Small intestine (tissue), 7 donors: ENCODE data around the gene DBNDD2. TPM values are rescaled to one million over a fixed set of nuclear protein-coding genes. Genes with fewer than 3 reads are reported as not detected.

Experiments
- DNase-seq, 2 donors: peaks; one replicate each; pipeline versions ENCODE4 v3.0.0 to v3.0.0-alpha.2; 2013
- FAIRE-seq: peaks from 2 replicates; lab custom pipeline; 2012; peaks lifted over from hg19 to GRCh38; lab: Jason Lieb, UNC
- H3K27ac ChIP-seq, 3 donors: one replicate each; pipeline ENCODE4 v1.5.1; 2013; ENCODE audit warnings: low read length in 2 of 3, mild to moderate bottlenecking in 2 of 3, control low read depth in 1 of 3, inconsistent platforms in 1 of 3, low read depth in 1 of 3, moderate library complexity in 1 of 3
- H3K27me3 ChIP-seq, 3 donors: one replicate each; pipeline ENCODE4 v1.6.1; 2013; ENCODE audit warnings: low read length in 3 of 3, inconsistent platforms in 1 of 3; ENCODE audit not compliant: control insufficient read depth in 3 of 3, insufficient read depth in 3 of 3
- H3K36me3 ChIP-seq, 3 donors: one replicate each; pipeline ENCODE4 v1.6.1; 2013; ENCODE audit warnings: low read length in 3 of 3, inconsistent platforms in 1 of 3, low read depth in 1 of 3, mild to moderate bottlenecking in 1 of 3, moderate library complexity in 1 of 3; ENCODE audit not compliant: control insufficient read depth in 3 of 3, insufficient read depth in 2 of 3
- H3K4me1 ChIP-seq, 3 donors: one replicate each; pipeline ENCODE4 v1.6.1; 2013; ENCODE audit warnings: low read length in 2 of 3, inconsistent platforms in 1 of 3, low read depth in 1 of 3, mild to moderate bottlenecking in 1 of 3, moderate library complexity in 1 of 3; ENCODE audit not compliant: control insufficient read depth in 3 of 3, insufficient read depth in 2 of 3
- H3K4me3 ChIP-seq, 3 donors: one replicate each; pipeline ENCODE4 v1.5.1; 2013; ENCODE audit warnings: low read length in 3 of 3, control low read depth in 1 of 3, inconsistent platforms in 1 of 3, low read depth in 1 of 3, mild to moderate bottlenecking in 1 of 3, moderate library complexity in 1 of 3
- H3K9me3 ChIP-seq, 2 donors: one replicate each; pipeline ENCODE4 v1.6.1; 2013; ENCODE audit warnings: low read depth in 1 of 2, low read length in 1 of 2; ENCODE audit not compliant: control insufficient read depth in 2 of 2, insufficient read depth in 1 of 2
- WGBS, 3 donors: extraction: QIAGEN DNeasy Blood & Tissue Kit; methylation state at CpG; one replicate each; pipeline ENCODE4 v1.1.7; 2013; 5-methylcytosine and 5-hydroxymethylcytosine counted together
- polyA plus RNA-seq, 4 donors: library from polyadenylated mRNA; stranded (reverse) in 3 of 4; unstranded in 1 of 4; fragments of 200-250 nt in 3 of 4; fragments of 120-200 nt in 1 of 4; gene quantifications; one replicate each; pipeline versions ENCODE4 v1.2.1 to v1.2.3, GENCODE V29; 2013
- donor health status: healthy with polysubstance abuse.
- donor health status: control.
- donor health status: control.
- donor health status: Bipolar disorder and iron deficiency.
- donor health status: healthy.

Gene DBNDD2
- polyA plus RNA-seq, 4 donors: 46.1 to 114 (median 101) TPM

DNA sequence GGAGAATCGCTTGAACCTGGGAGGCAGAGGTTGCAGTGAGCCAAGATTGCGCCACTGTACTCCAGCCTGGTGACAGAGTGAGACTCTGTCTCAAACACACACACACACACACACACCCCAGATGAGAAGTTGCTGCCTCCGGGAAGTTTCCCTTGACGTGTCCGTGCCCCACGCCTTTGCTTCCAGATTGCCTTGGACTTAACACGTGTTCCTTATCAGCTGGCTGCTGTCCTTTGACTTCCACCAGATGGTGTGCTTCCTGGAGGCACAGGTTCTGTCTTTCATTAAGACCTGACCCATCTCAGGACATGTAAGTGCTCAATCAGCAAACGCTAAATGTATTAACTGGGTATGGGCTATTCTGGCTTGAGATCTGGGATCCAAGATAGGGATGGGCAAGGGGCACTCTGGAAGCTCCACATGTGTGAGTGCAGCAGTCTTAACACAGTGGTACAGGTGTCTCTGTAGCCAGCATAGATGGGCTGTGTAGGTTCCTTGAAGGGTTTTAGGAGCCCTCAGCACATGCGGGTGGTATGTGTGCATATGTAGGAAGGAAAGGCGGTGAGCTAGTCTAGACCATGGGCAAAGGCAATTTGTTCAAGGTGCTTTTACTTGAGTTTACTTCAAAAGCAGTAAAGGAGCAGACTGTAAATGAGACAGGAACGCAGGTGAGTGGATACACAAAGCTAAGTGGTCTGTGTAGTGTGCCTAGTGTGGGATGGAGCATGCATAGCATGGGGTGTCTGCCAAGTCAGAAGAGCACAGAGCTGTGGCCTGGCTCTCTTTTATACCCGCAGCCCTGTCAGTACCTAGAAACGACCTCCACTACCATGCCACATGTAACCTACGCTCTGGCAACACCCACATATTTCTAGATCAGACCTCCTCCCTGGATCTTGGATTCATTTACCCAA is 19.4 kb downstream of the DBNDD2 start:
- no peak for FAIRE-seq

DNA sequence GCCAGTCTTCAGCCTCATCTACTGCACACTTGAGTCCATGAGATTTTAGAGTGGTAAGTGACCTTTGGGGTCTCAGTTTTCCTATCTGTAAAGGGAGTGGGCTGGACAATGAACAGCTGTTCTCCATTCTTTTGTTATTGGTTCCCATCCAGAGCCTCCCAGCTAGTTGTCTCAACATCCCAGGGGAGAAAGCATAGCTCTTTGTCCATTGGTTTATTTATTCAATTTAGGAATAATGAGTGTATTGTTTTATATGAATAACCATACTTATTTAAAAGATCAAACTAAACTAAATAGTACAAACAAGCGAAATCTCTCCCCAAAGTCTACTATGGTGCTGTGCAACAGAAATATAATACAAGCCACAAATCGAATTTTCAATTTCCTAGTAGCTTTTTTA is 21.5 kb downstream of the DBNDD2 start:
- H3K27ac ChIP-seq: no peak overlapping the region
- no peaks in the 10 kb centered on the region for H3K27me3 ChIP-seq
- no peak for FAIRE-seq
- peaks cover 0 to 12% (median 4%) of the 10 kb centered on the region in 3 donors for H3K4me1 ChIP-seq
- WGBS, 3 donors: 79 to 92% (median 84%) methylated on average over 2 of the region's 2 CpGs
- peaks cover 0 to 19% (median 5%) of the 10 kb centered on the region in 3 donors for H3K36me3 ChIP-seq
- H3K9me3 ChIP-seq: no peaks in the 10 kb centered on the region
- DNase-seq: no peak
- H3K4me3 ChIP-seq: no peak overlapping the region

More for the DNA sequence above, 19.4 kb downstream of the DBNDD2 start:
- WGBS, 3 donors: 53 to 76% (median 71%) methylated on average over 14 of the region's 14 CpGs
- Histone ChIP-seq H3K4me3 (no peak overlapping the region), H3K36me3 (peaks cover 7 to 31% (median 7%) of the 10 kb centered on the region in 3 donors), H3K27ac (peak overlapping the region in 2 of 3 donors; percentile 2 to 49), H3K4me1 (peaks cover 0 to 12% (median 4%) of the 10 kb centered on the region in 3 donors), H3K27me3 (no peaks in the 10 kb centered on the region), H3K9me3 (no peaks in the 10 kb centered on the region)
- DNase-seq: peak; percentile 88 to 97

DNA sequence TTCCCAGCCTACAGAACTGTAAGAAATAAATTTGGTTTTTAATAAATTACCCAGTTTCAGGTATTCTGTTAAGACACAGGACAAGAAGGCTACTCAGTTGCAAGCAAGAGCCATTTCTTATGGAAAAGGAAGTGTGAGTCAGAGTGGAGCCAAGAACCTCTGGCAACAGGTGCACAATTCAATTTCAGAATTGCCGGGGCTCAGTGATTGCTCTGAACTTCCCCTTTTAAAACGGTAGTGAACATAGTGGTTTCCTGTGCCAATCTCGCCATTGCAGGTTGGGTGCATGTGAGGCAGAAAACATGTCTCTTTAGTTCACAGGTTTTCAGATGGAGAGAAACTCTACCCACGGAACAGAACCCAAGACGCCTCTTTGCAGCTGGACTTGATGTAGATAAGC is 24.2 kb downstream of the DBNDD2 start:
- no peaks in the 10 kb centered on the region for H3K9me3 ChIP-seq
- H3K4me3 ChIP-seq: no peak overlapping the region
- peaks cover 0 to 6% (median 2%) of the 10 kb centered on the region in 3 donors for H3K4me1 ChIP-seq
- no peak overlapping the region for H3K27ac ChIP-seq
- 56 to 66% (median 58%) methylated on average over 5 of the region's 5 CpGs for WGBS, 3 donors
- H3K36me3 ChIP-seq: peaks cover 0 to 4% (median 2%) of the 10 kb centered on the region in 3 donors
- DNase-seq: no peak
- H3K27me3 ChIP-seq: no peaks in the 10 kb centered on the region
- no peak for FAIRE-seq

DNA sequence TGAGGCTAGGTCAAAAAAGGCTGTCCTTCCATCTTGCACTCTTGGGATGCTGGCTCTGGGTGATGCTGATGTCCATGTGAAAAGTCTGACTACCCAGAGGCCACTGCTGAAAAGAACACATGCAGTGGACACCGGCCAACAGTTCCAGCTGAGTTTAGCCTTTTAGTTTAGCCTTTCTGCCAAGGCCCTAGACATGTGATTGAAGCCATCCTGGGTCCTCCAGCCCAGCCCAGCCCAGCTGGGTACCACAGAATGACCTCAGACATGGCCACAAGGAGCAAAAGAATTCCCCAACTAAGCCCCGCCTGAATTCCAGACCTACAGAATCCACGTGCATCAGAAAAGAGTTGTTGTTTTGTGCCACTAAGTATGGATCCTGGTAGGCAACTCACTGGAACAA is 25.2 kb downstream of the DBNDD2 start:
- peaks cover 0 to 4% (median 2%) of the 10 kb centered on the region in 3 donors for H3K36me3 ChIP-seq
- no peaks in the 10 kb centered on the region for H3K4me1 ChIP-seq
- H3K27ac ChIP-seq: no peak overlapping the region
- H3K9me3 ChIP-seq: no peaks in the 10 kb centered on the region
- FAIRE-seq: no peak
- H3K27me3 ChIP-seq: no peaks in the 10 kb centered on the region
- H3K4me3 ChIP-seq: no peak overlapping the region
- 59 to 85% (median 78%) methylated on average over 3 of the region's 3 CpGs for WGBS, 3 donors
- DNase-seq: no peak

DNA sequence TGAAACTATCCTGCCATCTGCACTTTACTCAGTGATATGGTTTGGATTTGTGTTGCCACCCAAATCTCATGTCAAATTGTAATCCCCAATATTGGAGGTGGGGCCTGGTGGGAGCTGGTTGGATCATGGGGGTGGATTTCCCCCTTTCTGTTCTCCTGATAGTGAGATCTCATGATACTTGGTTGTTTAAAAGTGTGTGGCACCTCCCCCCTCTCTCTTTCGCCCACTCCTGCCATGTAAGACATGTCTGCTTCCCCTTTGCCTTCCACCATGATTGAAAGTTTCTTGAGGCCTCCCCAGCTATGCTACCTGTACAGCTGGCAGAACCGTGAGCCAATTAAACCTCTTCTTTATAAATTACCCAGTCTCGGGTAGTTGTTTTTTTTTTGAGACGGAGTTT is 25.9 kb downstream of the DBNDD2 start:
- Histone ChIP-seq H3K9me3 (no peaks in the 10 kb centered on the region), H3K27ac (no peak overlapping the region), H3K36me3 (peaks cover 0 to 4% (median 2%) of the 10 kb centered on the region in 3 donors), H3K27me3 (no peaks in the 10 kb centered on the region), H3K4me1 (no peaks in the 10 kb centered on the region), H3K4me3 (no peak overlapping the region)
- FAIRE-seq (no peak), DNase-seq (no peak)
- 92 to 97% (median 94%) methylated on average over 4 of the region's 4 CpGs for WGBS, 3 donors

DNA sequence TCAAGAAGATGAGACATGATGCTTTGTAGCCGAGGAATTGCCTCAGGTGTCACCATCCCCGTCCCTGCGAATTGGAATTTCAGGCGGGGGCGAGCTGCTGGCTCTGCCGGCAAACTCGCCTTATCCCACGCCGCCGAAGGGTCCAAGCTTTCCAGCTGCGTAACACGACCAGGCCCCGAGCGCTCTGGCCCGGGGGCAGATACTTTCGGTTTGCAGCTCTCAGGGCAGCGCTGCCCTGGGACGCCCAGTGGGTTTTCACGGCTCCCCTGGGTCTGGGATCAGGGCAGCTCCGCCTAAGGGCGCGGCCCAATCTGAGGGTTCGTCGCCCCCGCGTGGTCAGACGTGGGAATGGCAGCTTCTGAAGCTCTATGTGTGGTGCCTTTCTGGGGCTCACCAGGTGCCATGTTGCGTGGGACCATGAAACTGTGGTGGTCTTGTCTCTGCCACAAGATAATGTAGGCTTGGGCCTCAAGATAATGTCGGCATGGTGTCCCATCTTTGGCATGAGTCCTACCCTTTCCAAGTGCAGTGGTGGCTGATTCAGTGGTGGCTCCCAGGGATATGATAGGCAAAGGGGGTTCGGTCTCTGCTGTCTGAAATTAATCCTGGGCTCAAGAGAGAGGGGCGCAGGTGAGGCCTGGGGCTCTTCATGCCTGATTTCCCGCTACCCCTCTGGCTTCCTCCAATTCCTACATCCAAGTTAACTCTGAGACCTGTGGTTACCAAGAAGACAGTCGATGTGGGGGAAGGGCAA is 28.8 kb downstream of the DBNDD2 start:
- 8 to 10% (median 8%) methylated on average over 33 of the region's 33 CpGs for WGBS, 3 donors
- Histone ChIP-seq H3K27me3 (no peaks in the 10 kb centered on the region), H3K9me3 (no peaks in the 10 kb centered on the region), H3K27ac (peak overlapping the region; percentile 42 to 78 (median 44)), H3K4me3 (peak overlapping the region in 2 of 3 donors; percentile 60 to 68), H3K4me1 (peaks cover 0 to 3% (median 0%) of the 10 kb centered on the region in 3 donors), H3K36me3 (peaks cover 0 to 4% (median 0%) of the 10 kb centered on the region in 3 donors)
- peak; percentile 88 to 93 for DNase-seq
- FAIRE-seq: no peak

DNA sequence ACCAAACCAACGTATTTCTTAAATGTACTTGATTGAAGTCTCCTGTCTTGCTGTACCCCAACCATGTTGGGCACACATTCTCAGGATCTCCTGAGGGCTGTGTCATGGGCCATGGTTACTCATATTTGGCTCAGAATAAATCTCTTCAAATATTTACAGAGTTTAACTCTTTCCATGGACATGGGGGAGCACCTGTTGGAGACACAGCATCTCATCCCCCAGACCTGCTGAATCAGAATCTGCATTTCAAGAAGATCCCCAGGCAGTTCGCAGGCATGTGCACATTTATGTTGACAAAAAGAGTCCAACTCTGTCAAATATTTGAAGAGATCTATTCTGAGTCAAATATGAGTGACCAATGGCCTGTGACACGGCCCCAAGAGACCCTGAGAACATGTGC is 32.3 kb downstream of the DBNDD2 start:
- H3K36me3 ChIP-seq: no peaks in the 10 kb centered on the region
- no peaks in the 10 kb centered on the region for H3K27me3 ChIP-seq
- FAIRE-seq: no peak
- no peak overlapping the region for H3K4me3 ChIP-seq
- no peak overlapping the region for H3K27ac ChIP-seq
- DNase-seq: no peak
- H3K4me1 ChIP-seq: peaks cover 0 to 3% (median 0%) of the 10 kb centered on the region in 3 donors
- 79 to 88% (median 82%) methylated on average over 3 of the region's 3 CpGs for WGBS, 3 donors
- no peaks in the 10 kb centered on the region for H3K9me3 ChIP-seq
